ENCODE results near the gene FFAR3.

- no peak for TF ChIP-seq CTCF (IDR thresholded peaks at IDR 0.05)
- TF ChIP-seq POLR2A (IDR thresholded peaks at IDR 0.05), result no peak
These were observed 46.2 kb upstream of the FFAR3 start for GRCh38 chr19:35311901-35312665.
